ENCODE data around the gene KLK1.

DNA sequence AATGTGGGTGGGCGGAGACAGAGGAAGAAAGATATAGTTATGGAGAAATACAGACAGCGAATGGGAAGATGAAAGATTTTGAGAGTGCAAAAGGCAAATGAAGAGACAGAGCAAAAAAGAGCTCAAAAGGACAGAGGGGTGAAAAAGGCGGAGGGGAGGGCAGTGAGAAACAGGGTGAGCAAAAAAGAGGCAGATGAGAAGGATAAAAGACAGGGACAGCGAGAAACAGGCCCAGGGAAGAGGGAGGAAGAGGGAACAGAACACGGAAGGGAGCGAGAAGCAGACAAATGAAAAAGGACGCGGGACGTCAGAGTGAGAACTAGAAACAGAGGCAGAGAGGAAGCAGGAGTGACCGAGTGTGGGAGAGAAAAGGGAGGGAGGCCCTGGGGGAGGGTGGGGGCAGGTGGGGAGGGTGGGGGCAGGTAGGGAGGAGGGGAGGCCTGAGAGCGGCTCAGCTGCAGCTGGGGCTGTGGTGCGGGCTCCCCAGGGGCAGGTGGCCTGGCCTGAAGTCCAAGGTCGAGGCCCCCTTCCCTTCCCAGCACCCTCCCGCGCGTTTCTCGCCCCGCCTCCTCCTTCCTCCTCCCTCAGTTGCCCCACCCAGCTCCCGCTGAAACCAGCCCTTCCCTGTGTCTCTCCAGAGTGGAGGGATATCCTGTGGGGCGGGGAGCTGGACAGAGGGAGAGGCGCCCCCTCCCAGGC is 2.9 kb downstream of the KLK1 start:
- TF ChIP-seq POLR2A (IDR thresholded peaks at IDR 0.05; ENCODE audit: low read length) = no peak
- TF ChIP-seq, protein P1, sequence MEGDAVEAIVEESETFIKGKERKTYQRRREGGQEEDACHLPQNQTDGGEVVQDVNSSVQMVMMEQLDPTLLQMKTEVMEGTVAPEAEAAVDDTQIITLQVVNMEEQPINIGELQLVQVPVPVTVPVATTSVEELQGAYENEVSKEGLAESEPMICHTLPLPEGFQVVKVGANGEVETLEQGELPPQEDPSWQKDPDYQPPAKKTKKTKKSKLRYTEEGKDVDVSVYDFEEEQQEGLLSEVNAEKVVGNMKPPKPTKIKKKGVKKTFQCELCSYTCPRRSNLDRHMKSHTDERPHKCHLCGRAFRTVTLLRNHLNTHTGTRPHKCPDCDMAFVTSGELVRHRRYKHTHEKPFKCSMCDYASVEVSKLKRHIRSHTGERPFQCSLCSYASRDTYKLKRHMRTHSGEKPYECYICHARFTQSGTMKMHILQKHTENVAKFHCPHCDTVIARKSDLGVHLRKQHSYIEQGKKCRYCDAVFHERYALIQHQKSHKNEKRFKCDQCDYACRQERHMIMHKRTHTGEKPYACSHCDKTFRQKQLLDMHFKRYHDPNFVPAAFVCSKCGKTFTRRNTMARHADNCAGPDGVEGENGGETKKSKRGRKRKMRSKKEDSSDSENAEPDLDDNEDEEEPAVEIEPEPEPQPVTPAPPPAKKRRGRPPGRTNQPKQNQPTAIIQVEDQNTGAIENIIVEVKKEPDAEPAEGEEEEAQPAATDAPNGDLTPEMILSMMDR (IDR thresholded peaks at IDR 0.05) = no peak
